ENCODE measurements around the gene DUSP10.

GRCh38 chr1:221693087-221693486, 48.8 kb downstream of the DUSP10 start:
- no peak for TF ChIP-seq CTCF (IDR thresholded peaks at IDR 0.05)
- TF ChIP-seq EP300 (IDR thresholded peaks at IDR 0.05) = no peak
